CD4-positive, alpha-beta T cell treated with Interleukin-12 subunit alpha and Interleukin-12 subunit beta, for 1 hour (primary cell): ENCODE measurements around the gene DMC1.
"Not testable (repeated sequence)": the region's sequence is repeated elsewhere in the genome, so short reads cannot be mapped to it uniquely, and the experiment has no call there.

Experiments used
- DNase-seq: peaks from one replicate; pipeline ENCODE4 v3.0.0-alpha.2; 2020

DMC1 gene

DNA sequence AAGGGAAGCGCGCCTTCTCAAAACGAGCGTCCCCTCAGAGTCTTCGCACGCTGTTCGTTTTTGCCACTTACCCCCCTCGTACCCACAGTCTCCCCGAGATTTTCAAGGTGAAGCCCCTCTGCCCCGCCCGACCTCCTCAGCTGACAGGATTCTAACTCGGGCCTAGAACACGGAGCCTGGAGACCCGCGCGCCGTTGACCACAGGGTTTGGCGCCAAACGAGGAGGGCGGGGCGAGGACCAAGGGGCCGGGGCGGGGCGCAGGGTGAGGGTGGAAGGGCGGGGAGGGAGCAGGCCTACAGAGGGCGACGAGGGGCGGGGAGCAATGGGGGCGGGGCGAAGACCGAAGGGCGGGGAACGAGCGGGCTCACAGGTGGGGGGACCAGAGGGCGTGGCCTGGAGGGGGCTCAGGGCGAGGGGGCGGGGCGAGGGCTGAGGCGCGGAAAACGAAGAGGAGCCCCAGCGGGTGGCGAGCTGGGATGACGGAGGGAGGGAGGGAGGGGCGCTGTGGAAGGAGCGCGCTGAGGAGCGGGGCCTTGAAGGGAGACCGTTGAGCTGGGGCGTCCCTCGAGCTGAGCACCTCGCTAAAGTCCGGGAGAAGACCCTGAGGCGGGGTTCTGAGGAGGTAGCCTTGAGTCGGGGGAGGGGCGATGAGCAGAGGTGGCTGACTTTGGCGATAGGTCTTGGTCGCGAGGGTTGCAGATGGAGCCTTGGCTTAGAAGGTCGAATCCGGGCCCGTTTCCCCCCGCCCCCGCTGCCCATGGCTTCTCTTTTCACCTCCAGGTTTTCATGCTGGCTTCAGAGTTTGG lies at the start of gene DMC1:
TSS of gene DMC1 (minus strand) at position 212 of the 807 bp plus-strand sequence. CDS start 1,927 bp downstream, outside the sequence.
- DNase-seq: peak; percentile 97

DNA sequence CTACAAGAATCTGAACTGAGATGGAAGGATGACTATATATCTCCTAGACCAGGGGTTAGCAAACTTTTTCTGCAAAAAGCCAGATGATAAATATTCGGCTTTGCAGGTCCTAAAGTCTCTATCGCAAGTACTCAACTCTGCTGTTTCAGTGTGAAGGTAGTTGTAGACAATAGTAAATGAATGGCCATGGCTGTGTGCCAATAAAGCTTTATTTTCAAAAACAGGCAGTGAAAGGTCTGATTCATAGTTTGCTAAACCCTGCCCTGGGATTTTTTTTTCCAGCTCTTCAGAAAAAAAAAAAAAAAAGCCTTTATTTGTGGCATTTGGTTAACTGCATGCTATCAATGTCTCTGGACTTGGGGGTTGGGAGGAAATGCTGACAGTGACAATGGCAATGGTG lies 48.7 kb upstream of the DMC1 start:
- DNase-seq: no peak

GRCh38 chr22:38618258-38618657 lies 48.3 kb upstream of the DMC1 start:
- DNase-seq: no peak

GRCh38 chr22:38615064-38615405 lies 45.1 kb upstream of the DMC1 start:
- DNase-seq: not testable (repeated sequence)

DNA sequence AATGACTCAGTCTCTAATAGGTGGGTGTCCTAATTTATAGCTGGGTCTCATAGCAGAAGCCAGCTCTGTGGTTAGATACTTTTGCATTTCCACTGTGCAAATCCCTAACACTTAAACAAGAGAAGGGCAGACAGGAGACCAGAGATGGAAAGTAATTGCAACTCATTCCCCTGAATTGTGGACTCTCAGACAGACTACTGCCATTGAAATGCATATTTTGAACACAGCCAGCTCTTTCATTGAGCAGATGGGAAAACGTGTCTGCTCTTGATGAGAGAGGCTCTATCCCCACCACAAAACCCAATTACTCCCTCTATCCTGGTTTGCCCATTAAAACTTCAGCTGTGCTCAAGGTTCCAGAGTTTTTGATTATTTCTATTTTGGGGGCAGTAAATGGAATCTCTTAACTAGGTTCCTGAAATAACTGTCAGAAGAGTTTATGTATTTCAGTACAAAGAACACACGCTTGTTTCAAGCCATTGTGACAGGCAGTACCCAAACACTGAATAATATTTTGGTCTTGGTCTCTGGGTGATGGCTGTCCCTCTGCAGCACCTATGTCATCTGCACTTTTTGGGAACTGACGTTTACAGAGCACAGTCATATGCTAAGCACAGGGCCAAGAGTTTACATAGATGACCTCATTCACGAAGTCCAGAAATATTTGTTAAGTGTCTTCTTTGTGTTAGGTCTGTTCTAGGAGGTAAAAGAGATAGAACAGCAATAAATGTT lies 44.5 kb upstream of the DMC1 start:
- no peak for DNase-seq

DNA sequence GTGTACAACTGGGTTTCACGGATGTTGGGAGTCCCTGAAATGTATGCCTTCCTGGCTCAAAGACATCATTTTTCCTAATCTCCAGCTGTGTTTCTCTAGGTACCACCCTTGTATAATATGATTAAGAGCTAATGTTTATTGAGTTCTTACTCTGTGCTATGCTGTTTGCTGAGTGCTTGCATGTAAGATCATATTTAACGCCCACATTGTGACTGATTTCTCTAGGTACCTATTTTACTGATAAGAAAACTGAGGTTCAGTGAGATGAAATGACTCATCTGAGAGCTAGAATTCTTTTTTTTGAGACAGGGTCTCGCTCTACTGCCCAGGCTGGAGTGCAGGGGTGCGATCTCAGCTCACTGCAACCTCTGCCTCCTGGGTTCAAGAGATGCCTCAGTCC lies 43.6 kb upstream of the DMC1 start:
- DNase-seq: no peak

- DNase-seq: no peak
These were observed 42.4 kb upstream of the DMC1 start for GRCh38 chr22:38612217-38613006.

GRCh38 chr22:38611559-38611958 lies 41.6 kb upstream of the DMC1 start:
- DNase-seq: no peak

GRCh38 chr22:38610234-38610633 lies 40.3 kb upstream of the DMC1 start:
- no peak for DNase-seq

- no peak for DNase-seq
These were observed 39.2 kb upstream of the DMC1 start for GRCh38 chr22:38608992-38609750.

GRCh38 chr22:38607680-38608079 lies 37.7 kb upstream of the DMC1 start:
- no peak for DNase-seq

GRCh38 chr22:38602166-38602565 lies 32.2 kb upstream of the DMC1 start:
- DNase-seq: no peak

DNA sequence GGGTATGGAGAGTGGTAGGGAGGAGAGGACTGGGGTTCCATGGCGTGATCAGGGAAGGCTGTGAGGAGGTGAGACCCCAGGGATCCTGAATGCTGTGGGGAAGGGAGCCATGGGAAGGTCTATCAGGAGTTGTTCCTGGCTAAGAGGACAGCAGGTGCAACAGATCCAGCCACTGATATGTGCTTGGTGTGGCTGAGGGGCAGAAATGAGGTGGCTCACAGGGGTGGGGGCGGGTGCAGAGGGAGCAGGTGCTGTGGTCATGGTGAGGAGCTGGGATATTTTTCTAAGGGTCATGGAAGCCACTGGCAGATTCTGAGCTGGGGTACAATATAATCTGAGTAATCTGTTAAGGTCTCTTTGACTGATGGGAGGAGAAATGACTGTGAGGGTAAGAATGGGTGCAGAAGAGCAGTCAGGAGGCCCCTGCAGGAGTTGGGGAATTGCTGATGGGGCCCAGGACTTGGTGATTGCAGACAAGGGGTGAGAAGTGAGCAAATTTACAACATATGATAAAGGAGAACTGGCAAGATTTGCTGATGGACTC lies 31.3 kb upstream of the DMC1 start:
- no peak for DNase-seq

GRCh38 chr22:38599466-38599865 lies 29.5 kb upstream of the DMC1 start:
- no peak for DNase-seq

DNA sequence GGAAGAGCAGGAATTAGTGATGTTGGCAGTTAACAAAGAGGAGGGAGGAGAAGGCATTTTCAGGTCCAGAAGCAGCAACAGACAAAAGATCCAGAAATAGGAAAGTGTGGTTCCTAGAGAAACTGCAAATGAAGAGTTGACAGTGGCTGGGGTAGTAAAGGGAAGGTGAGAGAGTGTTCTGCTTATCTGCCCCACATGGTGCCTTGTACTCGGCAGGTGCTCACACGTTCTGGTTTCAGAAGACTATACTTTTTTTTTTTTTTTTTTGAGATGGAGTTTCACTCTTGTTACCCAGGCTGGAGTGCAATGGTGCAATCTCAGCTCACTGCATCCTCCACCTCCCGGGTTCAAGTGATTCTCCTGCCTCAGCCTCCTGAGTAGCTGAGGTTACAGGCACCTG lies 12.9 kb upstream of the DMC1 start:
- DNase-seq: not testable (repeated sequence)

DNA sequence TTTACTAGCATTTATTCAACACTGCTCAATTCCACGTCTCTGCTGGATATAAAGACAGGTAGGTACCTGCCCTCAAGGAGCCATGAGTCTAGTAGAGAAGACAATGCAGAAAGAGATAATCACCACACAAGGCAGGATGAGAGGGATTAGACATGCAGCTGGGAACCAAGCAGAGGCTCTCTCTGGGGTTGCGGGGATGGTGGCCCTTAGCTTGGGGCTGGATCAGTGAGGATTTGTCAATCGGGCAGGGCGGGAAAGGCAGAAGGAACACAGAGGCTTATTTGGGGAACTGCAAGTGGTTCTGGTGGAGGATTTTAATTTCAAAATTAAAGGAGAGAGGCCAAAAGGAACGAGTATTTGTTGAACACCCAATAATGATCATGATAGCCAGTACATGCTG lies 8.5 kb upstream of the DMC1 start:
- no peak for DNase-seq

GRCh38 chr22:38572065-38572464 lies 2.1 kb upstream of the DMC1 start:
- peak; percentile 56 for DNase-seq

DNA sequence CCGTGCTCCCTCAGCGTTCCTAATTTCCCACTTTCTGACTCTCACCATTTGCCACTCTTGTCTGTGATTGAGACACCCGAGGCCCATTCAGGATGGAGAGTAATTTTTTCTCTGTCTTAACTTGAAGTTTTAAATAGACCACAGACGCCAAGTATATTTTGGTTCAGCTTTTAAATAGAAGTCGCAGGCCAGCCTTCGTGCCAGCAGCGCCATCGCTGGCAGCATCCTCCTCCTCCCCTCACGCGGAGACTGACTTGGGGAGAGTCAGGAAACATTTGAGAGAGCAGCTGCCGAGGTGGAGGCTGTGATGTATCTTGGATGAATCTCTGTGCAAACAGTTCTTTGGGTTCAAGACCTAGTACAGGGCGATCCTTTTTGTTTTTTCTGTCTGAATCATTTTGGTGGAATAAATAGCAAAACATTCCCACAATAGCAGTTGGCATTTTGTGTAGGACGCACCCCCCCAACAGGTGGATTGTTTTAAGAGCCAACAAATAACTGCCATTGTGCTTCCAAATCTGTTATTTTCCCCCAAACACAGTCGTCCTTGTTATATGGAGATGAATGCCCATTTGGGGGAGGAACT lies 889 bp upstream of the DMC1 start:
- peak; percentile 34 for DNase-seq

- no peak for DNase-seq
These were observed 607 bp downstream of the DMC1 start for GRCh38 chr22:38569181-38569971.

DNA sequence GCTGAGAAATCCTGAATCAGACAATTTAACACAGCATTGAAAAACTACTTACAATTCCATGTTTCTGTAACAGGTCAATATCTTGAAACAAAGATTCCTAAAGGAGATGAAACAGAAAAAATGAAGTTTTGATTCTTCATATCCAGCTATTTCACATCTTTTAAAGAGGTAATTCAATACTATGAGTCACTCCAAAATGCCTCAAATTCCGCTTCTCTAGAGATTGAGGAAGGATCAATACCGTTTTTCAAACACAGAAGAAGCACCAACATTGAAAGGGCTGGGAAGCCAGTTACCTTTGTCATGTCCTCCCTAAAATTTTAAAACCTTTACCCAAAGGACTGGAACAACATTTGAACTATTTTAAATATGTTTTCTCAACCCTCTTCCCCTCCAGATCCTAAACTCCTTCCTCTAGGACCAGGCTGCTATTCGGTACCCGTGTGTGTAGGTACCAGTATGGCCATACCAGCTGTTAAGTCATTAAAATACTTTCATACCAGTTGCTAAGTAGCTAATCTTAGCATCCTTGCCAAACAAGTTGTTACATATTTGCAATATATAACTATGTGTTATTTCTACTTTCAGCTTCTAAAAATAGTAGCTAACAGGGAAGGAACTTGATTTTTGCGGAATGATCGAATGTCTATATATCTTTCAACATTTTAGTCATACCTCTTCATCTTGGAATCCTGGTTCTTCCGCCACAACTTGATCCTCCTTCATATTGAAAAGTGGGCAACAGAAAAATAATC lies 2.3 kb downstream of the DMC1 start:
- no peak for DNase-seq
